ENCODE results near the gene BMP6.

BMP6 gene

GRCh38 chr6:7747901-7748504 is 22.1 kb downstream of the BMP6 start:
- TF ChIP-seq EZH2 (IDR thresholded peaks at IDR 0.05; ENCODE audit: borderline replicate concordance, low read depth, low read length, severe bottlenecking) = no peak
- TF ChIP-seq CTCF (IDR thresholded peaks at IDR 0.05; ENCODE audit: borderline replicate concordance, extremely low read depth, low read length, poor library complexity, severe bottlenecking) = no peak
- Histone ChIP-seq H3K4me3 (ENCODE audit: low read depth in 1 of 2, low read length in 2 of 2) (no peak overlapping the region), H3K9ac (ENCODE audit: low read depth, low read length) (no peak overlapping the region), H3K36me3 (ENCODE audit: insufficient read depth, low read length) (no peaks in the 10 kb centered on the region), H3K4me1 (ENCODE audit: insufficient read depth, low read length) (no peaks in the 10 kb centered on the region), H3K27me3 (ENCODE audit: insufficient read depth, low read length, poor library complexity) (peaks cover 7% of the 10 kb centered on the region), H3K9me3 (ENCODE audit: insufficient read depth, low read length, severe bottlenecking) (no peaks in the 10 kb centered on the region), H3K79me2 (ENCODE audit: insufficient read depth, low read length) (no peaks in the 10 kb centered on the region), H3K27ac (ENCODE audit: low read length) (no peak overlapping the region), H3K4me2 (ENCODE audit: insufficient read depth, low read length) (no peak overlapping the region), H2AFZ (ENCODE audit: low read depth, low read length) (no peak overlapping the region), H4K20me1 (ENCODE audit: insufficient read depth, low read length) (no peaks in the 10 kb centered on the region)
- no peak for DNase-seq
- no peak for ATAC-seq (ENCODE audit: insufficient read depth, low read depth)

GRCh38 chr6:7749478-7749877 is 23.6 kb downstream of the BMP6 start:
- Histone ChIP-seq H3K9me3 (ENCODE audit: insufficient read depth, low read length, severe bottlenecking) (no peaks in the 10 kb centered on the region), H3K27me3 (ENCODE audit: insufficient read depth, low read length, poor library complexity) (peaks cover 3% of the 10 kb centered on the region), H3K4me1 (ENCODE audit: insufficient read depth, low read length) (no peaks in the 10 kb centered on the region), H3K27ac (ENCODE audit: low read length) (no peak overlapping the region), H4K20me1 (ENCODE audit: insufficient read depth, low read length) (no peaks in the 10 kb centered on the region), H3K79me2 (ENCODE audit: insufficient read depth, low read length) (no peaks in the 10 kb centered on the region), H2AFZ (ENCODE audit: low read depth, low read length) (no peak overlapping the region), H3K4me2 (ENCODE audit: insufficient read depth, low read length) (no peak overlapping the region), H3K9ac (ENCODE audit: low read depth, low read length) (no peak overlapping the region), H3K4me3 (ENCODE audit: low read depth in 1 of 2, low read length in 2 of 2) (no peak overlapping the region), H3K36me3 (ENCODE audit: insufficient read depth, low read length) (no peaks in the 10 kb centered on the region)
- DNase-seq = no peak
- no peak for ATAC-seq (ENCODE audit: insufficient read depth, low read depth)
- TF ChIP-seq EZH2 (IDR thresholded peaks at IDR 0.05; ENCODE audit: borderline replicate concordance, low read depth, low read length, severe bottlenecking) = no peak
- TF ChIP-seq CTCF (IDR thresholded peaks at IDR 0.05; ENCODE audit: borderline replicate concordance, extremely low read depth, low read length, poor library complexity, severe bottlenecking) = no peak

GRCh38 chr6:7750197-7750596 is 24.3 kb downstream of the BMP6 start:
- ATAC-seq (ENCODE audit: insufficient read depth, low read depth) (no peak), DNase-seq (no peak)
- Histone ChIP-seq H3K9me3 (ENCODE audit: insufficient read depth, low read length, severe bottlenecking) (no peaks in the 10 kb centered on the region), H3K4me2 (ENCODE audit: insufficient read depth, low read length) (no peak overlapping the region), H3K27me3 (ENCODE audit: insufficient read depth, low read length, poor library complexity) (peaks cover 3% of the 10 kb centered on the region), H3K4me1 (ENCODE audit: insufficient read depth, low read length) (no peaks in the 10 kb centered on the region), H4K20me1 (ENCODE audit: insufficient read depth, low read length) (no peaks in the 10 kb centered on the region), H3K79me2 (ENCODE audit: insufficient read depth, low read length) (no peaks in the 10 kb centered on the region), H2AFZ (ENCODE audit: low read depth, low read length) (no peak overlapping the region), H3K27ac (ENCODE audit: low read length) (no peak overlapping the region), H3K4me3 (ENCODE audit: low read depth in 1 of 2, low read length in 2 of 2) (no peak overlapping the region), H3K36me3 (ENCODE audit: insufficient read depth, low read length) (no peaks in the 10 kb centered on the region), H3K9ac (ENCODE audit: low read depth, low read length) (no peak overlapping the region)
- TF ChIP-seq CTCF (IDR thresholded peaks at IDR 0.05; ENCODE audit: borderline replicate concordance, extremely low read depth, low read length, poor library complexity, severe bottlenecking) (no peak), EZH2 (IDR thresholded peaks at IDR 0.05; ENCODE audit: borderline replicate concordance, low read depth, low read length, severe bottlenecking) (no peak)
